ENCODE results near the gene MDFI. TPM values are rescaled to one million over a fixed set of nuclear protein-coding genes. Genes with fewer than 3 reads are reported as not detected.

MDFI gene
- total and polyA plus RNA-seq, 8 donors: 0.46 to 7.4 (median 2.2) TPM

DNA sequence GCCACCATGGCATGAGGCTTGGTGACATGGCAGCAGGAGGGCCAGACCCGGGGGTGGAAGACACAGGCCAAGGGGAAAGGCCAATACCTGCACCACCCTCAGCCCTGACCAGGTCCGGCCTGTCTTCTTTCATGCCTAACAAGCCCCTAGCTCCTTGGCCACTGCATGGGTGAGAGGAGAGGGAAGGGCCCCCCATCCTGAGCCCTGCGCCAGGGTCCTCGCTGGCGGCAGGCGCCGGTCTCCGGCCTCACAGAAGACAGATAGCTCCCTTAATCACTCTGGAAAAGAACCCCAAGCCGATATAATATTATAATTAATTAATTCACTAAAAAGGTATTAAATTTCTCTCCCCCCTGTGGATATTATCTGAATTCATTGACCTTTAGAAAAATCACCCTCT lies 41.4 kb downstream of the MDFI start:
- no peaks in the 10 kb centered on the region for H3K9me3 ChIP-seq
- no peaks in the 10 kb centered on the region for H3K36me3 ChIP-seq
- 88 to 95% methylated on average over 9 of the region's 9 CpGs for whole genome bisulfite sequencing, 2 donors
- intact Hi-C loops (cut with DNase I): loop anchor here (5.0 to 10.0 kb wide), 5 partner anchors 67 to 312 kb away; no protein-coding TSS in a partner anchor
- H3K4me1 ChIP-seq: peaks cover 0 to 9% (median 6%) of the 10 kb centered on the region in 3 donors
- H3K27ac ChIP-seq: no peak overlapping the region
- no peaks in the 10 kb centered on the region for H3K27me3 ChIP-seq
- ATAC-seq (no peak), DNase-seq (peak in 1 of 6 donors; percentile 27), FAIRE-seq (no peak)
- no peak overlapping the region for H3K4me3 ChIP-seq
- TF ChIP-seq, protein P1, sequence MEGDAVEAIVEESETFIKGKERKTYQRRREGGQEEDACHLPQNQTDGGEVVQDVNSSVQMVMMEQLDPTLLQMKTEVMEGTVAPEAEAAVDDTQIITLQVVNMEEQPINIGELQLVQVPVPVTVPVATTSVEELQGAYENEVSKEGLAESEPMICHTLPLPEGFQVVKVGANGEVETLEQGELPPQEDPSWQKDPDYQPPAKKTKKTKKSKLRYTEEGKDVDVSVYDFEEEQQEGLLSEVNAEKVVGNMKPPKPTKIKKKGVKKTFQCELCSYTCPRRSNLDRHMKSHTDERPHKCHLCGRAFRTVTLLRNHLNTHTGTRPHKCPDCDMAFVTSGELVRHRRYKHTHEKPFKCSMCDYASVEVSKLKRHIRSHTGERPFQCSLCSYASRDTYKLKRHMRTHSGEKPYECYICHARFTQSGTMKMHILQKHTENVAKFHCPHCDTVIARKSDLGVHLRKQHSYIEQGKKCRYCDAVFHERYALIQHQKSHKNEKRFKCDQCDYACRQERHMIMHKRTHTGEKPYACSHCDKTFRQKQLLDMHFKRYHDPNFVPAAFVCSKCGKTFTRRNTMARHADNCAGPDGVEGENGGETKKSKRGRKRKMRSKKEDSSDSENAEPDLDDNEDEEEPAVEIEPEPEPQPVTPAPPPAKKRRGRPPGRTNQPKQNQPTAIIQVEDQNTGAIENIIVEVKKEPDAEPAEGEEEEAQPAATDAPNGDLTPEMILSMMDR (IDR thresholded peaks at IDR 0.05): no peak

DNA sequence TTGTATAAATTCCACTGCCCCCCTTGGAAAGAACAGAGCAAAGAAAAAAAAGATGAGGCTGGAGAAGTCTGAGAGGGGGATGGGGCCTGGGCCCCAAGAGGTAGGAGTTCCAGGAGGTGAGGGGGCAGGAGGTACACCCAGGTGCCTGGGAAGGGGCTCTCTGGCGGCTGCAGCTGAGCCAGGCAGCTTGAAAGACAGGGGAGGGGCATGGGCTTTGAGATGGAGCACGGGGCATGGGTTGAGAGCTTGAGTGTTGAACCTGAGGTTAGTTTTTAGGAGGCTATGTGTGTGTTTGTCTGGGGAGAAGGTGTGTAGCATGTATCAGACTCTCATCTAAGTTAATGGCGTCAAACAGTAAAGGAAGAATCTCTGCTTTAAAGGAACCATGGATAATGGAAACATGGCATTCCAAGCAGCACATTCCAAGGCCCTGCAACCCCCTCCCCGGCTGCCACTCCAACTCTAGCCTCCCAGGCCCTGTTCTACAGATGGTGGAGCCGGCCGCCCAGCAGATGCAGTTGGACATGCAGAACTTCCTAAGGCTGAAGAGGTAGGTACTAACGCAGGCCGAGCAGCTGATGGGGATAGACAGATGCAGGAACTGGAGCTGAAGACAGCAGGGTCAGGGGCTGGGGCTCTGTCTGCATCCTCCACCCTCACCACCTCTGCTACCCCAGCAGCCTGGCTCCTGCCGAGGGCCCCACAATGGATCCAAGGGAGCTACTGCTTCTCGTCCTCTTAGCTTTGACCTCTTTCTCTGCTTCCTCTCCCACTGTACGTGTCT lies 42.1 kb downstream of the MDFI start:
- FAIRE-seq (no peak), DNase-seq (peak in 1 of 6 donors; percentile 53), ATAC-seq (no peak)
- H3K4me1 ChIP-seq: peaks cover 0 to 9% (median 6%) of the 10 kb centered on the region in 3 donors
- no peaks in the 10 kb centered on the region for H3K36me3 ChIP-seq
- no peaks in the 10 kb centered on the region for H3K9me3 ChIP-seq
- 83 to 84% methylated on average over 11 of the region's 11 CpGs for WGBS, 2 donors
- H3K4me3 ChIP-seq: no peak overlapping the region
- no peak overlapping the region for H3K27ac ChIP-seq
- H3K27me3 ChIP-seq: no peaks in the 10 kb centered on the region
- intact Hi-C loops (cut with DNase I): loop anchor here in 2 of 3 donors (5.0 kb wide), 3 partner anchors 78 to 313 kb away; no protein-coding TSS in a partner anchor
- TF ChIP-seq, protein P1 (IDR thresholded peaks at IDR 0.05): no peak

DNA sequence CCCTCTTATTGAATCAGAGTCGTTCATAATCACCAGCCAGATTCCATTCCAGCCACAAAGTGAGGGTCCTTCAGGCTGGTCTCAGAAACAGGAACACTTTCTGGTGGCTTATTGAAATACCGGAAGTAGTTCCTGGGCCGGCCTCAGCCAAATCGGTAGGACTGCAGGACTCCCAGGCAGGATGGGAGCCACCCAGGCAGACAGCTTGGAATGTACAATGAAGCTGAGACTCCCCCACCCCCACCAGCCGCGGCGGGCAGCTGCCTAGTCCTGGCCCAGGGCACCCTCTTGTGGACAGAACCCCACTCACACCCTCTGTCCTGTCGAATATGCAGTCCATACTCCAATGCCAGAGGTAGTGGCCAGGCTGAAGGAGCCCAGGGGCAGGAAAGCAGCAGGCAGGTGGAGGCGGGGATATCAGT lies 43.8 kb downstream of the MDFI start:
- ATAC-seq (peak; percentile 93 to 97 (median 94)), DNase-seq (peak; percentile 88 to 93 (median 92)), FAIRE-seq (no peak)
- 3 to 4% methylated on average over 9 of the region's 9 CpGs for WGBS, 2 donors
- H3K27ac ChIP-seq: peak overlapping the region in 2 of 4 donors; percentile 28 to 70
- TF ChIP-seq, protein P1 (IDR thresholded peaks at IDR 0.05): peak; percentile 57 to 80 (median 70)
- H3K36me3 ChIP-seq: no peaks in the 10 kb centered on the region
- H3K27me3 ChIP-seq: no peaks in the 10 kb centered on the region
- peaks cover 0 to 9% (median 6%) of the 10 kb centered on the region in 3 donors for H3K4me1 ChIP-seq
- no peak overlapping the region for H3K4me3 ChIP-seq
- H3K9me3 ChIP-seq: no peaks in the 10 kb centered on the region
- intact Hi-C loops (cut with DNase I): loop anchor here in 2 of 3 donors (5.0 kb wide), 3 partner anchors 80 to 315 kb away; no protein-coding TSS in a partner anchor

DNA sequence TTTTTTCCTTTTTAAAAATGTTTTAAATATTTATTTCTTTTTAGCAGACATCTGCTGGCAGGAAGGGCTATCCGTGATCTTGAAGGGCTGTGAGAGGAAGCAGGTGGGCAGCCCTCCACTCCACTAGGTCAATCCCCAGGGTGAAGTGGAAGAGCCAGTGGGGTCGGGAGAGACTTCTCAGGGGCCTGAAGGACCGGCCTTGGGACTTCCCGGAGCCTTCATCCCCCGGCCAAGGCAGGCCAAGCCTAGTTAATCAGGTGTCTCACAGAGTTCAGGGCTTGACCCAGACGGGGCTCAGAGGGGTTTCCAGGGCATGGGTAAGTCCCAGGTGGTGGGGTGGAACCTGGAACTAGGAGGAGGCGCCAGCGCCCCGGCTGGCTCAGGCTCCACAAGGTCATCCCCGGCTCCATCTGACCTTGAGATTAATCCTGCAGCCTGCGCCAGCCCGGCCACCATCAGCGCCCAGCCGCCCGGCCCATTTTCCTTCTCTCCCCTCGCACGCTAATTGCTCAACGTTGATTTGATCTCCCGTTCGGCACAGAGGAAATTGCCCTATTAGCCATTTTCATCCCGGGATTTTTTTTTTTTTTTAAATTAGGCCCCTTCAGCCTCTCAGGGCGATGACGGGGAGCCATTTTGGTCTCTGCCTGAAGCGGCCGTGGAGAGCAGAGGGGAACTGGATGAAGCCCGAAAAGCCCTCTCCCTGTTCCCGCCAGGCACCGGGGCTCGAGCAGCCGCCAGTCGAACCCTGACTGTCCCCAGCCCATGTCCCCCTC lies 44.4 kb downstream of the MDFI start:
- H3K4me3 ChIP-seq: peak overlapping the region in 1 of 4 donors; percentile 36
- ATAC-seq: peak; percentile 48 to 75 (median 56)
- peak overlapping the region in 3 of 4 donors; percentile 28 to 70 (median 38) for H3K27ac ChIP-seq
- 29 to 30% methylated on average over 31 of the region's 31 CpGs for WGBS, 2 donors
- intact Hi-C loops (cut with DNase I): loop anchor here in 2 of 3 donors (5.0 kb wide), 3 partner anchors 80 to 315 kb away; no protein-coding TSS in a partner anchor
- H3K27me3 ChIP-seq: no peaks in the 10 kb centered on the region
- peak in 5 of 6 donors; percentile 59 to 78 (median 66) for DNase-seq
- TF ChIP-seq, protein P1 (IDR thresholded peaks at IDR 0.05): no peak
- H3K4me1 ChIP-seq: peaks cover 0 to 9% (median 6%) of the 10 kb centered on the region in 3 donors
- no peaks in the 10 kb centered on the region for H3K9me3 ChIP-seq
- H3K36me3 ChIP-seq: no peaks in the 10 kb centered on the region
- no peak for FAIRE-seq
